Sigmoid colon (tissue), 3 donors: ENCODE data around the gene HSD17B8.

Source experiments
- POLR2A ChIP-seq, 2 donors: fragments of 450-650 bp; IDR thresholded peaks; one replicate each; pipeline ENCODE4 v1.6.1; 2016; ENCODE audit warnings: antibody characterized with exemption in 2 of 2, mild to moderate bottlenecking in 2 of 2, moderate library complexity in 2 of 2
- TF ChIP-seq, protein P1 (sequence below), 4 experiments: fragments of 450-650 bp in 3 of 4; fragments of 200-600 bp in 1 of 4; IDR thresholded peaks; one replicate each; pipeline ENCODE4 v1.5.1; 2016 to 2019; ENCODE audit warnings: antibody characterized with exemption in 4 of 4, mild to moderate bottlenecking in 3 of 4, moderate library complexity in 2 of 4

DNA sequence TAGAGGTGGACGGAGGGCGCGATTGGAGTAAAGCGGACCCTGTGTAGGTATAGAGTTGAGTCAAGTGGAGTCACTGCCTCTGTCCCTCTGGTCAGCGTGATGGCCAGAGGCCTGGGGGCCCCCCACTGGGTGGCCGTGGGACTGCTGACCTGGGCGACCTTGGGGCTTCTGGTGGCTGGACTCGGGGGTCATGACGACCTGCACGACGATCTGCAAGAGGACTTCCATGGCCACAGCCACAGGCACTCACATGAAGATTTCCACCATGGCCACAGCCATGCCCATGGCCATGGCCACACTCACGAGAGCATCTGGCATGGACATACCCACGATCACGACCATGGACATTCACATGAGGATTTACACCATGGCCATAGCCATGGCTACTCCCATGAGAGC, 3.3 kb upstream of the HSD17B8 start:
- TF ChIP-seq, protein P1, sequence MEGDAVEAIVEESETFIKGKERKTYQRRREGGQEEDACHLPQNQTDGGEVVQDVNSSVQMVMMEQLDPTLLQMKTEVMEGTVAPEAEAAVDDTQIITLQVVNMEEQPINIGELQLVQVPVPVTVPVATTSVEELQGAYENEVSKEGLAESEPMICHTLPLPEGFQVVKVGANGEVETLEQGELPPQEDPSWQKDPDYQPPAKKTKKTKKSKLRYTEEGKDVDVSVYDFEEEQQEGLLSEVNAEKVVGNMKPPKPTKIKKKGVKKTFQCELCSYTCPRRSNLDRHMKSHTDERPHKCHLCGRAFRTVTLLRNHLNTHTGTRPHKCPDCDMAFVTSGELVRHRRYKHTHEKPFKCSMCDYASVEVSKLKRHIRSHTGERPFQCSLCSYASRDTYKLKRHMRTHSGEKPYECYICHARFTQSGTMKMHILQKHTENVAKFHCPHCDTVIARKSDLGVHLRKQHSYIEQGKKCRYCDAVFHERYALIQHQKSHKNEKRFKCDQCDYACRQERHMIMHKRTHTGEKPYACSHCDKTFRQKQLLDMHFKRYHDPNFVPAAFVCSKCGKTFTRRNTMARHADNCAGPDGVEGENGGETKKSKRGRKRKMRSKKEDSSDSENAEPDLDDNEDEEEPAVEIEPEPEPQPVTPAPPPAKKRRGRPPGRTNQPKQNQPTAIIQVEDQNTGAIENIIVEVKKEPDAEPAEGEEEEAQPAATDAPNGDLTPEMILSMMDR (IDR thresholded peaks at IDR 0.05), result no peak
- TF ChIP-seq POLR2A (IDR thresholded peaks at IDR 0.05), result no peak
